ENCODE measurements around the gene IRF3.

GRCh38 chr19:49712397-49712859 lies 46.8 kb upstream of the IRF3 start:
- TF ChIP-seq CTCF (IDR thresholded peaks at IDR 0.05): no peak
- TF ChIP-seq POLR2A (IDR thresholded peaks at IDR 0.05): no peak
